T-helper 9 cell (primary cell): Measurements from ENCODE around the gene EBF3.

Source experiments
- DNase-seq: peaks from one replicate; pipeline ENCODE4 v3.0.0-alpha.2; 2020

Gene EBF3

GRCh38 chr10:129849452-129849750, 114.7 kb downstream of the EBF3 start:
- no peak for DNase-seq

GRCh38 chr10:129848696-129849451, 115.2 kb downstream of the EBF3 start:
- no peak for DNase-seq

- no peak for DNase-seq
These were observed 116.2 kb downstream of the EBF3 start for GRCh38 chr10:129847741-129848483.

- DNase-seq, result no peak
These were observed 117.1 kb downstream of the EBF3 start for GRCh38 chr10:129846991-129847391.

DNA sequence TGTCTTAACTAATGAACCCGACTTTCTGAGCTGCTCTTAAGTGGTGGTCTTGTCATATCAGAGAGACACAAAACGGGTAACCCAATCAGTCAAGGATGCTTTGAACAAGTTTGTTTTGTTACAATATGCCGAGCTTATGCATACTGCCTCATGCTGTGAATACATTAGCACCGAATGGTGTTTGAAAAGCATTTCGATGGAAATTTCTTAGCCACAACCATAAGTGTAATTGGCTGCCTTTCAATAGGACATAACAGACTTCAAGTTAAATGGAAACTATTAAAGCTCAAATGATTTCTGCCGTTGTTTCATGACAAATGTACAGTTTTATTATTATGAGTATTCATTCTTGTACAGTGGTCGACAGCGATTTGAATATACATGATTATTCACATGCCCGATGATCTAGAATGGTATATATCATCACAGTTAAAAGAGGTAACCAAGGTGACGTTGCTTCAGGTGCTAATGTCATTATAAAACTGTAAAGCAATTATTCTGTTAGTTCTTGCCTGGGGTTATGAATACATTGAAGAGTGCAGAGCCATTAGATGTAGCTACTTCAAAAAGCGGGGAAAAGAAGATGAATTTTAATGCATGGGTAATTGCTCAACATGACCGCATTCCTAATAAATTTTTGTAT, 118.8 kb downstream of the EBF3 start:
- no peak for DNase-seq

GRCh38 chr10:129844216-129844766, 119.8 kb downstream of the EBF3 start:
- DNase-seq, result no peak

DNA sequence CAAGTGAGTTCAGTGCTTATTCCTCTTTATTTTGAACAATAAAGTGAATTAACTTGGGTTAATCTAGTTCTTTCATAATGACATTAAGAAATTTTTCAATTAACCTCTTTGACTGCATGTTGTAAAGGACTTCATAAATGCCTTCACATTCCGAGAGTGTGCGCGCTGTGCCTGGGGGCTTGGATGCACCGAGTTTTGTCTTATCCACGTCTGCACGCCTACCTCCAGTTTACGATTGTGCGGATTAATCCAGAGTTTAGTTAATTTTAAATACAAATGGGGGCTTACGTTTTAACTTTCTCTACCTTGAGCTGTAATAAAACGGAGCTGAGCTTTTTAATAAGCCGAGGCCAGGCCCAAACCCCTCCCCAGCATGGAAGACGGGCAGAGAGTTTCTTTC, 120.4 kb downstream of the EBF3 start:
- DNase-seq, result no peak

- no peak for DNase-seq
These were observed 120.9 kb downstream of the EBF3 start for GRCh38 chr10:129843131-129843541.

DNA sequence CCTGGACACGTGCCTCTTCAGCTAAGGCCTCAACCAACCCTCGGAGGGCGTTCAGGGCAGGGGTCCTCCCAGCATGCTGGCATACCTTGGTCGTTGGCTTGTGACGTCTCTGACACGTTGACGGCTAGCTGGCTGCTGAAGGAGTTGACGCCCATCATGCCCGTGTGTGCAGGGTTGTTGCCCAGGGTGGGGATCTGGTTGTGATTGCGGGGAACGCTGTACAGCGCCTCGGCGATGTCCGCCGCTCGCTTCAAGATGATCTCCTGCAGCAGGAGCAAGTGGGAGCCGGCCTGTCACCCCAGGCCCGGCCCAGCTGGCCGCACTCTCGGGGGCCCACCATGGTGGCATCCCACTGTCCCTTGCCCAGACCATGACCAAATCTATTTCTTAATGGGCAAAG, 122.0 kb downstream of the EBF3 start:
- no peak for DNase-seq

DNA sequence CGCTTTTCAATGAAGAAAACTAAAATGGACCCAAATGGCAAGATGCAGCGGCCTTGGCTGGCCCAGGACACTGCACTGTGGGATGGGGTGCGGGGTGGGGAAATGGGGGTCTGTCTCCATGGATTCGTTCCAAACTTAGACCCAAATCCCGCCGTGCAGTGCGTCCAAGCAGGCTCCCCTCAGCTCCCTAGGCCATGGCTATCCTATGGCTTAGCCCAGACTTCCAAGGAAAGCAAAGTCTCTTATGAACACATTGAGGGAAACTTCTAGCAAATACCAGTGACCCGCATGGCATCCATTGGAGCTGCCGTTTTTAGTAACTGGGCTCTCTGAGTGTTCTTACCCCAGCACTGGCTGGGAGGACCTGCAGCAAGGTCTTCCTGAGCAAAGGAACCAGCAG, 122.5 kb downstream of the EBF3 start:
- DNase-seq, result no peak

DNA sequence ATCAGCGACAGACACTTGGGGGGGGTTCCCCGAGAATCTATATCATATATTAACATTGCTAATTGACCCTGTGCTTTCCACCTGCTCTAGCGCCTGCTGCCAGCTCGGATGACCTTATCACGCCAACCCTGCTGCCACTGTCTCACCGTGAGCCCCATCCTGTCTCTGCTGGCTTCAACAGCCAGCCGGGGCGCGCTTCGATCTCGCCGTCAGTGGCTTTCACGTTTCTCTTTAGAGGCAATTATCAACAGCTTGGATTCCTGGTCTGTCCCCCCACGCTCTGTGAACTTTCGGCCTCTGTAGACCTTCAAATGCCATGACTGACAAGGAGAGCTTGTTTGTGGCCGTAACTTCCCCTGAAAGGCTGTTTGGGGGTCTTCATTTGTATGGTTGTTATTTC, 123.0 kb downstream of the EBF3 start:
- no peak for DNase-seq

DNA sequence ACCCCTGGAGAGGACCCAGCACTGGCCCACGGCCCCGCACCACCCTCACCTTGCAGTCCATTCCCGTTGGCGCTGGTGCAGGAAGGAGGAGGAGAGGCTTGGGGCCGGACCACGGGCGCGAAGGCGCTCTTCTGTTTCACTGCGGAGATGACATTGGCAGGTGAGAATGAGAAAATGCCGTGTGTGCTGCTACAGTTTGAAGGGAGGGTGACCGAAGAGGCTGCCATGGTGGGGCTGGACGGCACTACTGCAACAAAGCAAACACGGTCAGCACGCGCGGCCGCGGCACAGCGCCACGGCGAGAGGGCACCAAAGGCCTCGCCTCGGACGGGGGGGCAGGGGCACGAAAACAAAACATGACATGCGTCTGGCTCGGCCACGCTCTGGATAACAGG, 123.9 kb downstream of the EBF3 start:
- DNase-seq, result no peak

DNA sequence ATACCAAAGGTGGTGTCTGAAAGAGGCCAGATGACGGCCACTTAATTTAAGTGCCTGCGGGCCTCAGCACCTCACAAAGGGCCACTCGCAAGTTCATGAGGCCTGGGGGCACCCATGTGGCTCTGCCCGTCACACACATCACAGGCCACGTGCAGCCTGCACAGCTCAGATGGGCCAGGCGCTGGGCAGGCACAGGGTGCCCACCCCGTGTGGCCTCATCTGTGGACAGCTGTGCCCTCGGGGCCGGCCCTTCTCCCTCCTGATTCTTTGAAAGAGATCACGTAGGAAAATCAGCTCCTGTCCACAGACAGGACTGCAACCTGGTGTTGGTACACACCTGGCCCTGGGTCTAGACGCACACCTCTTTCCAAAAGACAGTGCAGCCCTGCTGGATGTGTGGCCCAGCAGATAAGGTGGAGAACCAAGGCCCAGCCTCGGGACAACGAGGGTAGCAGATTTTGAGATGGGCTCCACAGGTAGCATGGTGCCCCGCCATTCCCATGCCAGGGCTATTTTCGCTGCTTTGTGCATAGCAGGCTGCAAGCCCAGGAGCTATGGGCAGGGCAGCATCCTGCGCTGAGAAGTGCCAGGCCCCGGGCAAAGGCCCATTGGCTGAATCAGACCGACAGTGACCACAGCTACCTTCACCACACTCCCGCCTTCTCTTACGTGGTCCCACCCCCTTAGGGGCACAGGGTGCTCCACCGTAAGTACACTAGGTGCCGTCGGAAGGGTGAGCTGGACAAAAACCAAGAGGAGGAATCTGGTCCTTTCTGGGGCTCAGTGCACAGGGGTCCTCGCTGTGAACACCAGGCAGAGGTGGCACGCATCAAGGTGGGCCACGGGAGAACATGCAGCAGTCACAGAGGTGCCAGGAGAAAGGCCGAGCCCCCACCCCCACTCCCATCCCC, 124.5 kb downstream of the EBF3 start:
- no peak for DNase-seq

- no peak for DNase-seq
These were observed 125.3 kb downstream of the EBF3 start for GRCh38 chr10:129838794-129839193.

- DNase-seq, result no peak
These were observed 126.0 kb downstream of the EBF3 start for GRCh38 chr10:129837909-129838582.

DNA sequence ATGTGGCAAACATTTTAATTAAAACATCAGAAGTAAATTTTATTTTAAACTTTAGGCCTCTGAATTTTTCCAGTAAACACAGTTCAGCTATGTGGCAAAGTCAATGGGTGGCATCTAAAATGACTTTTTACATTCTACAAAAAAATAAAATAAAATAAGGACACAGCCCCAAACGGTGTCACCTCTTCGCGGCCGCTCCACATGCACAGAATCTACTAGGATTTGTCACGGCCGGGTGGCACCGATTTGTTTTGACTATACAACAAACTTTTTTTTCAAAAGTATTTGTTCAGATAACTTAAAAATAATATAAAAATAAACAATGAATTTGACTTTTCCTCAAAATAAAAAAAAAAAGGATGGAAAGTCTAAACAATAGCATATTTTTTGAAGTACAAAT, 127.8 kb downstream of the EBF3 start:
- DNase-seq, result no peak

DNA sequence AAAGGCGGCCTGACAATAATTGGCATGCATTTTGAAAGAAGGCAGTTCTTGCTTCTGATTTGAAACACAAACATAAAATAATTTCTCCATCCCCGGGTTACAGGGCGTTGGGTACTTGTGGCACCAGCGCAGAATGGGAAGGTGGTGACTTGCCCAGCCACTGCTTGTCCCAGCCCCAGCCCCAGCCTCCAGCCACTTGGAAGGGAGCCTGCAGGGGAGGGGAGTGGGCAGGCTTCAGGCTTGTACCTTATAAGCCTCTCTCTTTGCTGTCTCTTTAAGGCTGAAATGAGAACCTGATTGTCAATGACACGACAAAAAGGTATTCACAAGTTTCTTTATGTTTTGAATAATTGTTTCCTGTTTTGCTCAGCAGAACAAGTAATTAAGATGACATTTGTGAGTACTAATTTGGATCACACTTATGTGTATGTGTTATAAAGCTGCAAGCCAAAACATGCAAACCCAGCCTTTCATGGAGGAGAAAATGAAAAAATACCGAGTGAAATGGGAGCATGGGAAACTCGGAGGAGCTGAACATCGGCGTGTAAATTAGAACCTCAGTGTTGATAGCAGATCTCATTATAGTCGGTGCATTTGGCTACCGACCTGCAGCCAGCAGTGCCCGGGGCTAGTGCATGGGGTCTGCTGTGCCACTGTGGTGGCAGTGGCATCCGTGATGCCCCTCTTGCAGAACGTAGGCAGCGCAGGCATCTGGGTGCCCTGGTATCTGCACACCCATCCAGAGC, 129.9 kb downstream of the EBF3 start:
- DNase-seq, result no peak

GRCh38 chr10:129833468-129833950, 130.6 kb downstream of the EBF3 start:
- no peak for DNase-seq

GRCh38 chr10:129832573-129833467, 131.3 kb downstream of the EBF3 start:
- no peak for DNase-seq

DNA sequence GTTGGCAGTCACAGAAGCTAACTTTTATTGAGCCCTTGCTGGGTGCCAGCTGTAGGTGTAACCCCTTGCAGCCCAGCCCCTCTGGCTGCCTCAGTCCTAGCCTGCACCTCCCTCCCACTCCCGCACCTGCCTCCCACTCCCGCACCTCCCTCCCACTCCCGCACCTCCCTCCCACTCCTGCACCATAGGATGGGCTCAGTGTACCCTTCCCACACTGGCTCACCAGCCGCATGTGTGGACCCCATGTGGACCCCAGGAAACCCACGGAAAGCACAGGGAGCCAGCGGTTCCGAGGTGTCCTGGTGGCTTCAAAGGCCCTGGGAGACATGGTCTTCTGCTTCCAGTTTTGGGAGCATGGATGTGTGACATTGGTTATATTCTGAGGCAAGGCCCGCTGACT, 132.9 kb downstream of the EBF3 start:
- DNase-seq, result no peak
